IMR-90 (cell line): Measurements from ENCODE around the gene INPP4A. TPM values are rescaled to one million over a fixed set of nuclear protein-coding genes. Genes with fewer than 3 reads are reported as not detected.

Source experiments
- ATAC-seq: fragments of 200-7000 bp; cut with Tn5 transposase; 2 replicates; pipeline ENCODE4 v1.9.1; 2020; ENCODE audit warnings: low read depth, mild to moderate bottlenecking, moderate library complexity
- BruUV-seq: library from RNA; stranded (reverse); fragments of 400-500 nt; replicated peaks from 2 replicates; lab custom pipeline; 2021; lab: Mats Ljungman, UMichigan
- CTCF ChIA-PET: fragments of 300-600 bp; formaldehyde crosslinking; extraction: SDS; loops from one replicate; lab custom pipeline; 2021; ENCODE audit warnings: antibody characterized with exemption; lab: Yijun Ruan, JAX
- POLR2A ChIA-PET: fragments of 300-600 bp; sonication (Branson Sonifier 250); formaldehyde crosslinking; loops from one replicate; lab custom pipeline; 2022; ENCODE audit warnings: antibody characterized with exemption; ENCODE audit not compliant: unreplicated experiment; lab: Charles Lee
- DNase-seq: peaks from one replicate; pipeline ENCODE4 v3.0.0; 2013
- H2AFZ ChIP-seq: replicated peaks from 2 replicates; pipeline ENCODE3; 2013; ENCODE audit warnings: low read length, mild to moderate bottlenecking; ENCODE audit not compliant: poor library complexity
- H2AK5ac ChIP-seq: 2 replicates; pipeline ENCODE4 v1.6.1; 2013; ENCODE audit warnings: low read depth, low read length, inconsistent platforms
- H2AK9ac ChIP-seq: replicated peaks from 2 replicates; pipeline ENCODE3; 2013; ENCODE audit warnings: mild to moderate bottlenecking, low read depth, low read length, moderate library complexity; ENCODE audit not compliant: poor library complexity
- H2BK120ac ChIP-seq: 2 replicates; pipeline ENCODE4 v1.6.1; 2013; ENCODE audit warnings: low read depth, low read length, inconsistent platforms
- H2BK15ac ChIP-seq: 3 replicates; pipeline ENCODE4 v1.6.1; 2013; ENCODE audit warnings: low read depth, low read length, inconsistent platforms
- H2BK20ac ChIP-seq: 2 replicates; pipeline ENCODE4 v1.6.1; 2013; ENCODE audit warnings: low read depth, mild to moderate bottlenecking, inconsistent platforms, low read length, moderate library complexity
- H2BK5ac ChIP-seq: 2 replicates; pipeline ENCODE4 v1.6.1; 2013; ENCODE audit warnings: mild to moderate bottlenecking, low read depth, low read length, inconsistent platforms; ENCODE audit not compliant: poor library complexity, severe bottlenecking
- H3K14ac ChIP-seq: replicated peaks from 2 replicates; pipeline ENCODE4 v1.6.1; 2013; ENCODE audit warnings: low read depth, low read length, inconsistent platforms
- H3K18ac ChIP-seq: 2 replicates; pipeline ENCODE4 v1.6.1; 2013; ENCODE audit warnings: low read depth, low read length, control low read depth
- H3K23ac ChIP-seq: 2 replicates; pipeline ENCODE4 v1.6.1; 2013; ENCODE audit warnings: low read depth, low read length, inconsistent platforms
- H3K27ac ChIP-seq: 2 replicates; pipeline ENCODE4 v1.5.1; 2013; ENCODE audit warnings: mild to moderate bottlenecking, control low read depth, low read length; ENCODE audit not compliant: insufficient read depth
- H3K27me3 ChIP-seq: 2 replicates; pipeline ENCODE4 v1.6.1; 2013; ENCODE audit warnings: low read length; ENCODE audit not compliant: control insufficient read depth, insufficient read depth
- H3K36me3 ChIP-seq: 2 replicates; pipeline ENCODE4 v1.6.1; 2013; ENCODE audit warnings: low read length, mixed read lengths; ENCODE audit not compliant: control insufficient read depth, insufficient read depth
- H3K4ac ChIP-seq: 2 replicates; pipeline ENCODE4 v1.6.1; 2013; ENCODE audit warnings: low read depth, low read length, inconsistent platforms
- H3K4me1 ChIP-seq: 2 replicates; pipeline ENCODE4 v1.6.1; 2013; ENCODE audit warnings: low read length, mixed read lengths; ENCODE audit not compliant: control insufficient read depth, insufficient read depth
- H3K4me2 ChIP-seq: 2 replicates; pipeline ENCODE4 v1.6.1; 2013; ENCODE audit warnings: low read depth, mild to moderate bottlenecking, control low read depth, low read length, moderate library complexity
- H3K4me3 ChIP-seq: 2 replicates; pipeline ENCODE4 v1.5.1; 2013; ENCODE audit warnings: low read depth, mild to moderate bottlenecking, control low read depth, low read length, moderate library complexity; ENCODE audit not compliant: insufficient read depth
- H3K56ac ChIP-seq: 2 replicates; pipeline ENCODE4 v1.6.1; 2013; ENCODE audit warnings: low read length, inconsistent platforms; ENCODE audit not compliant: insufficient read depth; ENCODE audit errors: extremely low read depth
- H3K79me1 ChIP-seq, 2 experiments: 2 replicates each; pipeline ENCODE4 v1.6.1; 2013; ENCODE audit warnings: low read length in 2 of 2, inconsistent platforms in 1 of 2, low read depth in 1 of 2
- H3K9ac ChIP-seq: 2 replicates; pipeline ENCODE4 v1.6.1; 2013; ENCODE audit warnings: low read depth, low read length, control low read depth
- H3K9me1 ChIP-seq: 2 replicates; pipeline ENCODE4 v1.6.1; 2013; ENCODE audit warnings: low read length, inconsistent platforms; ENCODE audit not compliant: insufficient read depth
- H3K9me3 ChIP-seq: 2 replicates; pipeline ENCODE4 v1.6.1; 2013; ENCODE audit warnings: low read length; ENCODE audit not compliant: control insufficient read depth, insufficient read depth
- H4K20me1 ChIP-seq: 2 replicates; pipeline ENCODE4 v1.6.1; 2013; ENCODE audit warnings: low read length, inconsistent platforms; ENCODE audit not compliant: insufficient read depth
- H4K5ac ChIP-seq: 2 replicates; pipeline ENCODE4 v1.6.1; 2013; ENCODE audit warnings: mild to moderate bottlenecking, low read depth, low read length, control low read depth
- H4K8ac ChIP-seq, 2 experiments: 2 replicates each; pipeline ENCODE4 v1.6.1; 2013; ENCODE audit warnings: low read depth in 2 of 2, low read length in 2 of 2, control low read depth in 1 of 2, inconsistent platforms in 1 of 2
- H4K91ac ChIP-seq: 2 replicates; pipeline ENCODE4 v1.6.1; 2013; ENCODE audit warnings: low read depth, low read length, inconsistent platforms; ENCODE audit not compliant: insufficient read depth
- BHLHE40 ChIP-seq: fragments of 150-350 bp; IDR thresholded peaks from 2 replicates; pipeline ENCODE4 v1.6.1; 2016; ENCODE audit warnings: mild to moderate bottlenecking, low read depth, low read length
- CHD1 ChIP-seq: IDR thresholded peaks from 2 replicates; pipeline ENCODE4 v1.6.1; 2012; ENCODE audit warnings: low read depth, low read length, improper control_type of control experiment
- FOS ChIP-seq: fragments of 150-350 bp; IDR thresholded peaks from 2 replicates; pipeline ENCODE4 v1.6.1; 2016; ENCODE audit warnings: low read depth, low read length
- RAD21 ChIP-seq: IDR thresholded peaks from 2 replicates; pipeline ENCODE4 v1.6.1; 2012; ENCODE audit warnings: low read length, improper control_type of control experiment
- SMC3 ChIP-seq: fragments of 150-350 bp; IDR thresholded peaks from 2 replicates; pipeline ENCODE4 v1.6.1; 2016; ENCODE audit warnings: low read depth, mild to moderate bottlenecking, antibody characterized with exemption, low read length, moderate library complexity
- WGBS, 2 experiments: methylation state at CpG; one replicate each; pipeline versions ENCODE4 v1.1.5 to v1.1.7; 2013; ENCODE audit warnings: missing lambda C conversion rate in 2 of 2; ENCODE audit not compliant: insufficient read length in 1 of 2; ENCODE audit errors: extremely low coverage in 2 of 2; 5-methylcytosine and 5-hydroxymethylcytosine counted together
- dilution Hi-C: fragments of 300-500 bp; cut with HindIII; formaldehyde crosslinking; loops from one replicate; pipeline ENCODE4 v1.14.3; 2018; ENCODE audit warnings: low sequenced_read_pairs; ENCODE audit not compliant: unreplicated experiment
- in situ Hi-C: fragments of 300-500 bp; cut with MboI; formaldehyde crosslinking; loops from 3 replicates; pipeline ENCODE4 v1.14.3; 2019; ENCODE audit warnings: low sequenced_read_pairs, inconsistent platforms, mixed read lengths
- intact Hi-C: fragments of 100-400 bp; cut with micrococcal nuclease; formaldehyde crosslinking; loops from 2 replicates; pipeline ENCODE4 v1.10.0; 2022
- polyA plus RNA-seq, 3 experiments: library from polyadenylated mRNA; depleted of rRNA; stranded (reverse); fragments of >200 nt; gene quantifications; 2 replicates each; pipeline ENCODE4 v1.2.3, GENCODE V29; 2012; ENCODE audit warnings: low replicate concordance in 1 of 3
- total RNA-seq: library from RNA; depleted of rRNA; stranded (reverse); fragments of >200 nt; gene quantifications from 2 replicates; pipeline ENCODE4 v1.2.3, GENCODE V29; 2012
- TF ChIP-seq, protein P1 (sequence below): conservative IDR thresholded peaks from 2 replicates; pipeline ENCODE4 v1.5.1; 2012; ENCODE audit warnings: mild to moderate bottlenecking, low read depth, low read length, improper control_type of control experiment

INPP4A gene
- total and polyA plus RNA-seq, 2 of the 4 experiments (the other 2 are of a cell fraction) = 14.5 to 27.1 TPM

DNA sequence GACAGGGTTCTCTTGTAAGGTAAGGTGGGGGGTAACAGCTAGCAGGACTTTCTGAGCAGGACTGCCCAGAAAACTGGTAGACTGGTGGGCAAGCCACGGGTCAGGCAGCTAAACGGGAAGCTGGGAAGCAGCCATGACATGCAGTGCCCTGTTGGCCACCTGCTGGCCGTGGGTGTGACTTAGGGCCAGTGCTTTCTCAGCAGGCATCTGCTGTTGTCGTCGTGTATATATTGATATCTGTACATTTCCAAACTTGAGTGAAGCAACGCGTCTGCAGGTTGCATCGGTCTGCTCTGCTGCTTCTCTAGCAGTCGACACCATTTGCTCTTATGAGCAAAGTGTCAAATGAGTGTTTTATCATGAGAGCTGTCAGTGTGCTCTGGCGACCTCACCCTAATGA, 132.7 kb downstream of the INPP4A start:
- Histone ChIP-seq H2BK20ac (no peak overlapping the region), H3K18ac (no peak overlapping the region), H2BK120ac (no peak overlapping the region), H3K9me3 (no peaks in the 10 kb centered on the region), H2AFZ (no peak overlapping the region), H4K8ac (no peak overlapping the region), H3K56ac (no peak overlapping the region), H3K23ac (no peak overlapping the region), H4K5ac (no peak overlapping the region), H3K36me3 (peaks cover 22% of the 10 kb centered on the region), H2BK5ac (no peak overlapping the region), H2AK9ac (no peak overlapping the region), H4K91ac (no peak overlapping the region), H3K14ac (no peak overlapping the region), H3K4ac (no peak overlapping the region), H4K20me1 (no peaks in the 10 kb centered on the region), H2AK5ac (no peak overlapping the region), H2BK15ac (no peak overlapping the region), H3K9me1 (no peaks in the 10 kb centered on the region; the same call in 1 of the 2 replicates), H3K4me3 (no peak overlapping the region), H3K79me1 (no peaks in the 10 kb centered on the region), H3K27me3 (no peaks in the 10 kb centered on the region), H3K9ac (no peak overlapping the region), H3K4me2 (no peak overlapping the region), H3K4me1 (no peaks in the 10 kb centered on the region), H3K27ac (no peak overlapping the region)
- ChIA-PET CTCF (no interaction called here), POLR2A (no interaction called here)
- no peak for ATAC-seq
- WGBS, 2 experiments = 58% methylated on average over 3 of the region's 10 CpGs; no CpG with 5 or more reads in 1 of the 2 experiments
- dilution Hi-C loops (no loop called here), in situ Hi-C loops (no loop called here), intact Hi-C loops (no loop called here)
- no peak for DNase-seq
- no TSS peak for BruUV-seq
- TF ChIP-seq BHLHE40 (no peak), FOS (no peak), RAD21 (peak; percentile 10; the same call in 1 of the 2 replicates), CHD1 (no peak), SMC3 (no peak)
- TF ChIP-seq, protein P1, sequence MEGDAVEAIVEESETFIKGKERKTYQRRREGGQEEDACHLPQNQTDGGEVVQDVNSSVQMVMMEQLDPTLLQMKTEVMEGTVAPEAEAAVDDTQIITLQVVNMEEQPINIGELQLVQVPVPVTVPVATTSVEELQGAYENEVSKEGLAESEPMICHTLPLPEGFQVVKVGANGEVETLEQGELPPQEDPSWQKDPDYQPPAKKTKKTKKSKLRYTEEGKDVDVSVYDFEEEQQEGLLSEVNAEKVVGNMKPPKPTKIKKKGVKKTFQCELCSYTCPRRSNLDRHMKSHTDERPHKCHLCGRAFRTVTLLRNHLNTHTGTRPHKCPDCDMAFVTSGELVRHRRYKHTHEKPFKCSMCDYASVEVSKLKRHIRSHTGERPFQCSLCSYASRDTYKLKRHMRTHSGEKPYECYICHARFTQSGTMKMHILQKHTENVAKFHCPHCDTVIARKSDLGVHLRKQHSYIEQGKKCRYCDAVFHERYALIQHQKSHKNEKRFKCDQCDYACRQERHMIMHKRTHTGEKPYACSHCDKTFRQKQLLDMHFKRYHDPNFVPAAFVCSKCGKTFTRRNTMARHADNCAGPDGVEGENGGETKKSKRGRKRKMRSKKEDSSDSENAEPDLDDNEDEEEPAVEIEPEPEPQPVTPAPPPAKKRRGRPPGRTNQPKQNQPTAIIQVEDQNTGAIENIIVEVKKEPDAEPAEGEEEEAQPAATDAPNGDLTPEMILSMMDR = peak; percentile 10; the same call in 1 of the 2 replicates
